NT2/D1 (cell line): ENCODE data around the gene BRIP1.
"Not testable (repeated sequence)": the region's sequence is repeated elsewhere in the genome, so short reads cannot be mapped to it uniquely, and the experiment has no call there.

ENCODE experiments used
- DNase-seq: peaks from one replicate; pipeline ENCODE4 v3.0.0-alpha.2; 2011; ENCODE audit warnings: low read depth, low spot score
- H3K27me3 ChIP-seq: 2 replicates; pipeline ENCODE4 v1.6.0; 2011; ENCODE audit warnings: mild to moderate bottlenecking; ENCODE audit not compliant: insufficient read length, insufficient read depth
- H3K36me3 ChIP-seq: 2 replicates; pipeline ENCODE4 v1.6.1; 2011; ENCODE audit warnings: mild to moderate bottlenecking, low read length, mixed read lengths; ENCODE audit not compliant: insufficient read depth, insufficient read length
- H3K4me1 ChIP-seq: 2 replicates; pipeline ENCODE4 v1.5.1; 2011; ENCODE audit not compliant: insufficient read depth, insufficient read length
- H3K4me3 ChIP-seq: 2 replicates; pipeline ENCODE4 v1.5.1; 2011; ENCODE audit warnings: low read depth; ENCODE audit not compliant: insufficient read length
- H3K9ac ChIP-seq: 2 replicates; pipeline ENCODE4 v1.6.0; 2011; ENCODE audit warnings: low read depth; ENCODE audit not compliant: insufficient read length
- H3K9me3 ChIP-seq: 2 replicates; pipeline ENCODE4 v1.5.1; 2011; ENCODE audit warnings: mild to moderate bottlenecking, low read length; ENCODE audit not compliant: insufficient read depth
- SUZ12 ChIP-seq: IDR thresholded peaks from 2 replicates; pipeline ENCODE4 v1.6.1; 2011; ENCODE audit not compliant: insufficient read length, insufficient read depth; ENCODE audit errors: extremely low read depth
- YY1 ChIP-seq: IDR thresholded peaks from 2 replicates; pipeline ENCODE4 v1.6.1; 2011; ENCODE audit not compliant: insufficient read length, insufficient read depth
- ZNF274 ChIP-seq: IDR thresholded peaks from 2 replicates; pipeline ENCODE4 v1.6.1; 2011; ENCODE audit warnings: mild to moderate bottlenecking, low read depth, low read length

Gene BRIP1

GRCh38 chr17:61735807-61736206, 127.5 kb downstream of the BRIP1 start:
- Histone ChIP-seq H3K9ac (no peak overlapping the region), H3K9me3 (peaks cover 20% of the 10 kb centered on the region; the same call in 1 of the 2 replicates), H3K36me3 (peaks cover 17% of the 10 kb centered on the region), H3K27me3 (no peaks in the 10 kb centered on the region), H3K4me1 (no peaks in the 10 kb centered on the region), H3K4me3 (no peak overlapping the region)
- no peak for TF ChIP-seq ZNF274
- TF ChIP-seq YY1, result no peak
- TF ChIP-seq SUZ12, result no peak
- no peak for DNase-seq

GRCh38 chr17:61734466-61734865, 128.9 kb downstream of the BRIP1 start:
- peaks cover 13% of the 10 kb centered on the region for H3K36me3 ChIP-seq
- TF ChIP-seq SUZ12, result no peak
- TF ChIP-seq ZNF274, result no peak
- no peak for TF ChIP-seq YY1
- no peak for DNase-seq
- H3K9ac ChIP-seq, result no peak overlapping the region
- H3K4me3 ChIP-seq, result no peak overlapping the region
- H3K9me3 ChIP-seq, result peaks cover 20% of the 10 kb centered on the region; the same call in 1 of the 2 replicates
- H3K27me3 ChIP-seq, result no peaks in the 10 kb centered on the region
- H3K4me1 ChIP-seq, result no peaks in the 10 kb centered on the region

- TF ChIP-seq SUZ12 (no peak), YY1 (no peak), ZNF274 (no peak)
- DNase-seq, result no peak
- H3K27me3 ChIP-seq, result no peaks in the 10 kb centered on the region
Measured at GRCh38 chr17:61734012-61734411, 129.3 kb downstream of the BRIP1 start.

DNA sequence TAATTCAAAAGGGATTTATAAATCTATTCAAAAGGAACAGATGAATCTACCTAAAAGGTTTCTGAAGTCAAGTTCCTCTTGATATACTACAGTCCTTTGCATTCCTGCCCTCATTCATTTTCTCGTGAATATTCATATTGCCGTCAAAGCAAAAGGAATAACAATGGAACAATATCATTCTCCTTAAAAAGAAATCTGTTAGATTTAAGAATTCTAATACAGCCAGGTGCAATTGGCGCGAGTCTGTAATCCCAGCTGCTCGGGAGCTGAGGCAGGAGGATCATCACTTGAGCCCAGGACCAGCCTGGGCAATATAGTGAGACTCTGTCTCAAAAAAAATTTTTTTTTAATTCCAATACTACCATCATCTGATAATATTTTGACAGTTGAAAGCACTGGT, 130.3 kb downstream of the BRIP1 start:
- Histone ChIP-seq H3K9me3 (0 out of 2 replicates have a peak, but pooled peaks cover 12% of the 10 kb centered on the region), H3K4me1 (no peaks in the 10 kb centered on the region), H3K36me3 (peaks cover 10% of the 10 kb centered on the region), H3K4me3 (no peak overlapping the region), H3K27me3 (no peaks in the 10 kb centered on the region), H3K9ac (no peak overlapping the region)
- no peak for TF ChIP-seq ZNF274
- no peak for TF ChIP-seq SUZ12
- no peak for TF ChIP-seq YY1
- DNase-seq, result no peak

More at GRCh38 chr17:61734012-61734411, 129.3 kb downstream of the BRIP1 start:
- Histone ChIP-seq H3K9ac (no peak overlapping the region), H3K9me3 (peaks cover 19% of the 10 kb centered on the region; the same call in 1 of the 2 replicates), H3K4me3 (no peak overlapping the region), H3K36me3 (peaks cover 11% of the 10 kb centered on the region), H3K4me1 (no peaks in the 10 kb centered on the region)

DNA sequence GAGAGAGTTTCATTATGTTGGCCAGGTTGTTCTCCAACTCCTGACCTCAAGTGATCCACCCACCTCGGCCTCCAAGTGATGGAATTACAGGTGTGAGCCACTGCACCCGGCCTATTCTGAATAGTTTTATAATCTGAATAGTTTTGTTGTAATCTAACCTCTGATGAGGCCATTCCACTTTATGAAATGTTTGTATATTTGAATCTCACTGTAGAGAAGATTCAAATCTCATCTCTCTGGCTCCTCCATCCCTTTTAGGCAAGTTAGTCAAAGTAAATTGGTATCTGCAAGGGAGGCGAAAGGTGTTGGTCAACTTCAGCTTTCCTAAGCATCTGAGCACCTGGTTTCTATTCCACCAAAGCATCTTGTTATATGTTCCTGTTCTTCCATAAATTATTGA, 131.2 kb downstream of the BRIP1 start:
- TF ChIP-seq ZNF274 (no peak), YY1 (no peak), SUZ12 (no peak)
- Histone ChIP-seq H3K4me1 (no peaks in the 10 kb centered on the region), H3K36me3 (peaks cover 7% of the 10 kb centered on the region), H3K9ac (no peak overlapping the region), H3K9me3 (0 out of 2 replicates have a peak, but pooled peaks cover 3% of the 10 kb centered on the region), H3K4me3 (no peak overlapping the region), H3K27me3 (no peaks in the 10 kb centered on the region)
- no peak for DNase-seq

DNA sequence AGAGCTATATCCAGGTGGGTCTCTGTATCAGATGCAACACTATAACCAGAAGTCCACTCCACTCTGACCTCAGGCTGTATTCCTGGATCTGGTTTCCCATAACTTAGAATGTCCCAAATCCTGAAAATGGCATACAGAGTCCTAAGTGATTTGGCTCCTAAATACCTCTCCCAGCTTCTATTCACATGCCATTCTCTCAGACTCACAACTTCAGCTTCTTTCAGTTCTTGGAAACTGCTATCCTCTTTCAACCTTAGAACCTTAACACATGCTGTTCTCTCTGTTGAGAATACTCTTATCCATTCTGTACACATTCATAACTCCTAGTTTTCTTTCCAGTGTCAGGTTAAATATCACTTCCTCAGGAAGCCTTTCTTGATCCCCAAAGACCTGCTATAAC, 132.0 kb downstream of the BRIP1 start:
- no peaks in the 10 kb centered on the region for H3K27me3 ChIP-seq
- H3K36me3 ChIP-seq, result peaks cover 7% of the 10 kb centered on the region
- no peak for TF ChIP-seq SUZ12
- no peak overlapping the region for H3K9ac ChIP-seq
- H3K9me3 ChIP-seq, result no peaks in the 10 kb centered on the region
- H3K4me1 ChIP-seq, result no peaks in the 10 kb centered on the region
- DNase-seq, result no peak
- H3K4me3 ChIP-seq, result no peak overlapping the region

DNA sequence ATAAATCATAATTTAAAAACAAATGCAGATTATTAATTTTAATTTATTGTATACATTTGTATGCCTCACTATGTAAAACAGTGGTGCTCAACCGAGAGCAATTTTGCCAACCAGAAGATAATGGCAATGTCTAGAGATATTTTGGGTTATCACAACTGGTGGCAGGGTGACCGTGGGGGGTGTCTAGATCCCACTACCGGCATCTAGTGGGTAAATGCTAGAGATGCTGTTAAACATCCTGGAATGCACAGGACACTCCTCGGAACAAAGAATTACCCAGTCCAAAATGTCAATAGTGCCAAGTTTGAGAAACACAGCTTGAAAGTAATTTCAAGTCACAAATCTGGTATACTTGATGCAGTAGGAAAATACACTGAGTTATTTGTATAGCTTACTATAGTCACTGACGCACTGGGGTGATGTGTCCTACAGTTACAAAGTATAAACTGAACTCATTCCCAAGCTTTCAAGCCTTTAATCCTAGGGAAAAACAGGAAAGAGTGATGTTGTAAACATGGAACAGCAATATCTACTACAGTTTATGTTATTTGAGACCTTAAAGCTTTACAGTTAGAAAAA, 133.5 kb downstream of the BRIP1 start:
- Histone ChIP-seq H3K27me3 (no peaks in the 10 kb centered on the region), H3K4me1 (no peaks in the 10 kb centered on the region), H3K9ac (no peak overlapping the region), H3K4me3 (no peak overlapping the region), H3K36me3 (peaks cover 7% of the 10 kb centered on the region), H3K9me3 (no peaks in the 10 kb centered on the region)
- TF ChIP-seq SUZ12 (no peak), YY1 (no peak), ZNF274 (no peak)
- DNase-seq, result no peak

DNA sequence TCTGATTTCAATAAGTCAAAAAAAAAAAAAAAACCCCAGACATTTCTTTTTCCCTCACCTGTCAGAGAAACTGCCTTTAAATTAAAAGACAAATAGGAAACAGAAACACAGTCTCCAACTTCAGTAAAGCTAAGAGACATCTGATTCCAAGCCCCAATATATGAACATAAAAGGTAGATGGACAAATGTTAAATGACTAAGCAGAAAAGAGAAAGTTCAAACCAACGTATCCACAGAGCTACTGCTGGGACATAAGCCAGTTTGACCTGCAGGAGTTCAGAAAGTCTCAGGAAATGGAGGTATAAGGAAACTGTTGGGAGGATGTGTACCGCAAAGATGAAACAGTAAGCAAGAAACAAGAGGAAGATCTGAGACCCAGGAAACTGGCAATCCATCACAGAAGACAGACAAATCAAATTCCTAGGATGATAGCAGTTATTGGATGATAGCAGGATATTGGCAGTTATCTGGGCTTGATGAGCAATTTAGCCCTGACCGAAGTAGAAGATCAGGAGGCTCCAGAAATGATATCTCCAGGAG, 135.0 kb downstream of the BRIP1 start:
- Histone ChIP-seq H3K36me3 (peaks cover 7% of the 10 kb centered on the region), H3K9me3 (no peaks in the 10 kb centered on the region), H3K4me3 (no peak overlapping the region), H3K9ac (no peak overlapping the region), H3K4me1 (no peaks in the 10 kb centered on the region), H3K27me3 (no peaks in the 10 kb centered on the region)
- TF ChIP-seq SUZ12 (no peak), ZNF274 (no peak), YY1 (no peak)
- DNase-seq, result no peak

- H3K9ac ChIP-seq, H3K27me3 ChIP-seq, DNase-seq, H3K36me3 ChIP-seq, H3K9me3 ChIP-seq, H3K4me3 ChIP-seq, H3K4me1 ChIP-seq: not testable (repeated sequence)
Measured at GRCh38 chr17:61727798-61728197, 135.5 kb downstream of the BRIP1 start.
